ENCODE measurements around the gene NFILZ.
"Not testable (repeated sequence)": the region's sequence is repeated elsewhere in the genome, so short reads cannot be mapped to it uniquely, and the experiment has no call there.

NFILZ gene

GRCh38 chr19:8611877-8612806, 18.3 kb upstream of the NFILZ start:
- DNase-seq, result no peak

DNA sequence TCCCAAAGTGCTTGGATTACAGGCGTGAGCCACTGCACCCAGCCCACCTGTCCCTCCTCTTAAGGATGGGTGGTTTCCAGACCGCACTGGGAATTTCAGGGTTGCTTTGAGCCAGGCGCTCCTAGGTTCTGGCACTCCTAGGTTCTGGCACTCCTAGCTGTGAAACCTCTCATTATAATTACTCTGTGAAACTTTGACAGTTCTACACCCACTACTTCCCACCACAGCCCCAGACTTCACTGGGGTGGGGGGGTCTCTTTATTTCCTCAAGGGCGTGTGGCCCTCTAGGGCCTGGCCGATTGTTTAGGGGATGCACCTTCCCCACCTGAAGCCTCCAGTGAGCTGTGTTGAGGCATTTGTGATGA, 17.6 kb upstream of the NFILZ start:
- DNase-seq, result no peak

DNA sequence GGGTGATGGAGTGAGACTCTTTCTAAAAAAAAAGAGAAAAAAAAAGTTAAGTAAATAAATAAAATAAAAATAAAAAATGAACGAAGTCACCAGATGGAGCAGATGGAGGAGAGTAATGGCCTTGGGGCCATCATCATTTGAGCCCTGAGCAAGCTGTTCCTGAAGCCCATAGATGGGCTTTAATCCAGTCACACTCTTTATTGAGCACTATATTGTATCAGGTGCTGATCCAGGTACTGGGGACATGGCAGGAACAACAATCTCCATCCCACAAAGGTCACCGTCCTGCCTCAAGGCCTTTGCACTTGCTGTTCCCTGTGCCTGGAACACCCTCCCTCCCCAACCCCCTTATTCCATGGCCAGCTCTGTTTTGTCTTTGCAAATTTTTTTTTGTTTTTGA, 16.0 kb upstream of the NFILZ start:
- DNase-seq, result no peak

GRCh38 chr19:8615024-8615423, 15.4 kb upstream of the NFILZ start:
- no peak for DNase-seq

DNA sequence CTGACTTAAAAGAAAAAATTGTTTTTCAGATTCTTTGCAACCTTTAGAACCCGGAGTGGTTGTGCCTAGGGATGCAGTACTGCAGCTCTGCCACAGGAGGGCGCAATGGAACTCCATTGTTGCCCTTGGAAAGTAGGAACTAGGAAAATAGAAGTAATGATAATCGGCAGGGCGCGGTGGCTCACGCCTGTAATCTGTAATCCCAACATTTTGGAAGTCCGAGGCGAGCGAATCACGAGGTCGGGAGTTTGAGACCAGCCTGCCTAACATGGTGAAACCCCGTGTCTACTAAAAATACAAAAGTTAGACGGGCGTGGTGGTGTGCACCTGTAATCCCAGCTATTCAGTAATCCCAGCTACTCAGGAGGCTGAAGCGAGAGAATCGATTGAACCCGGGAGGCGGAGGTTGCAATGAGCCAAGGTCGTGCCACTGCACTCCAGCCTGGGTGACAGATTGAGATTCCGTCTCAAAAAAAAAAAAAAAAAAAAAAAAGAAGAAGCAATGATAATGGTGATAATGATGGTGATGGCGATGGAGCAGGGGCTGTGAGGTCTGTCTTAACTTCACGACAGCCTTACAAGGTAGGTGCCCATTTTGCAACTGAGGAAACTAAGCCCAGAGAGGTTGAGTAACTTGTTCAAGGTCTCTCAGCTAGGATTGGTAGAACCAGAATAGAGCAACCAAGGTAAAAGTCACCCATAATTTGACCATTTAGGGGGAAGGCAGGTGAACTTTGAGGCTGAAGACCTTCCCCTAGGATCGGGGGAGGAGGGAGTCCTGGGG, 14.4 kb upstream of the NFILZ start:
- DNase-seq, result peak; percentile 18 to 35

- no peak for DNase-seq
Measured at GRCh38 chr19:8616861-8617260, 13.6 kb upstream of the NFILZ start.

GRCh38 chr19:8617325-8617724, 13.1 kb upstream of the NFILZ start:
- not testable (repeated sequence) for DNase-seq

- no peak for DNase-seq
Measured at GRCh38 chr19:8617984-8618383, 12.4 kb upstream of the NFILZ start.

DNA sequence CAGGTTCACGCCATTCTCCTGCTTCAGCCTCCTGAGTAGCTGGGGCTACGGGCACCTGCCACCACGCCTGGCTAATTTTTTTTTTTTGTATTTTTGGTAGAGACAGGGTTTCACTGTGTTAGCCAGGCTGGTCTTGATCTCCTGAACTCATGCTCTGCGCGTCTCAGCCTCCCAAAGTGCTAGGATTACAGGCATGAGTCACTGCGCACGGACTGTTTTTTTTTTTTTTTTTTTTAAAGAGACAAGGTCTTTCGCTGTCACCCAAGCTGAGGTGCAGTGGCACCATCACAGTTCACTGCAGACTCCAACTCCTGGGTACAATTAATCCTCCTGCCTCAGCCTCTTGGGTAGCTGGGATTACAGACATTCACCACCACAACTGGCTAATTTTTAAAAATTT, 11.7 kb upstream of the NFILZ start:
- DNase-seq, result no peak

DNA sequence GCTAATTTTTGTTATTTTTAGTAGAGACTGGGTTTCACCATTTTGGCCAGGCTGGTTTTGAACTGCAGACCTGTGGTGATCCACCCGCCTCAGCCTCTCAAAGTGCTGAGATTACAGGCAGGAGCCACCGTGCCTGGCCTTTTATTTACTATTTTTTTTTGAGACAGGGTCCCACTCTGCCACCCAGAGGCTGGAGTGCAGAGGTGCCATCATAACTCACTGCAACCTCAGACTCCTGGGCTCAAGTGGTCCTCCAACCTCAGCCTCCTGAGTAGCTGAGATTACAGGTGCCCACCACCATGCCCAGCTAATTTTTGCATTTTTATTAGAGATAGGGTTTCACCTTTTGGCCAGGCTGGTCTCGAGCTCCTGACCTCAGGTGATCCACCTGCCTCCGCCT, 7.5 kb upstream of the NFILZ start:
- not testable (repeated sequence) for DNase-seq

DNA sequence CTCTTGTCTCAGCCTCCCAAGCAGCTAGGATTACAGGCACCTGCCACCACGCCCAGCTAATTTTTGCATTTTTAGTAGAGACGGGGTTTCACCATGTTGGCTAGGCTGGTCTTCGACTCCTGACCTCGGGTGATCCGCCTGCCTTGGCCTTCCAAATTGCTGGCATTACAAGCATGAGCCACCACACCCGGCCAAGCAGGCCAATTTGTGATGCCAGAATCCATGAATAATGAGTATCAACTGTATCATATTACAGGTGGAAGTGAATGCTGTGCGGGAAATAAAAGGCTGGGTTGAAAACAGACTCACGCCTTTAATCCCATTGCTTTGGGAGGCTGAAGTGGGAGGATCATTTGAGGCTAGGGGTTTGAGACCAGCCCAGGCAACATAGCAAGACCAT, 3.6 kb upstream of the NFILZ start:
- no peak for DNase-seq

DNA sequence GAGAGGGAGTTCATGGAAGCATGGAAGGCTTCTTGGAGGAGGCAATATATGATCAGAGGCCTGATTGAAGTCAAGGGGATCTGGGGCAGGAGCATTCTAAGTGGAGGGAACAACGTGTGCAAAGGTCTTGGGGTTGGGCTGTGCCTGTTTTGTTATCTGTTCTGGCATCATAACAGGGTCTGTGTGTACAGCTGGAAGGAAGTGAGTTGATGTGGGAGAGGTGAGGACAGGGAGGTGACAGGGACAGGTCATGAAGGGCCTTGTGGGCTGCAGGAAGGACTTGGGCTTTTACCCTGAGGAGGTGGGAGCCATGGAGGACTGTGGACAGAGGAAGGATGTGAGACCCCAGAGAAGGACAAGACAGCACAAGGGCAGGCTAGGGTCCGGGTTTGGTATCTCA, 1.2 kb upstream of the NFILZ start:
- no peak for DNase-seq

GRCh38 chr19:8630796-8631424, 477 bp downstream of the NFILZ start:
- no peak for DNase-seq

- no peak for DNase-seq
Measured at GRCh38 chr19:8631425-8631819, 989 bp downstream of the NFILZ start.

- DNase-seq, result no peak
Measured at GRCh38 chr19:8635422-8635821, 5.0 kb downstream of the NFILZ start.

- not testable (repeated sequence) for DNase-seq
Measured at GRCh38 chr19:8637070-8637469, 6.6 kb downstream of the NFILZ start.

DNA sequence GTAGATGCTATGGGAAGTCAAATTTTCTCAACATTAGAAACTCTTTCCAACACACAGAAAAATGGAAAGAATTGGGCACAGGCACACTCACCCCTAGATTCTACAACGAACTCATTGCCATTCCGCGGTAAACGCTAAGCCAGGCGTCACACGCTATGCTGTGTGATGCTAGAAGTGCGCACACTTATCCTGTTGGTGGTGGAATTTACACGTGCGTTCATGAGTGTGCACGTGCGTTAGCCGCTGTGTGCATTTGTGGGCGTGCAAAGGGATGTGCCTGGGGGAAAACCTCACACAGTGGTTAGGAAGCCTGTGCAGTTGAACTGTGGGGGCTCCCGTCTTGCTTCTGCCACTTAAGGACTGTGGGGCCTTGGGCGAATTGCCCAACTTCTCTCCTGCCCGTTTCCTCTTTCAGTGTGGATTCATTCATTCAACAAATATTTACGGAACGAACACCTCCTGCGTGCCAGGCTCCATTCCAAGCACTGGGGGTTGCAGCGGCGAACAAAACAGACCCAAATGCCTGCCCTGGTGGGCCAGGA, 7.7 kb downstream of the NFILZ start:
- peak in 1 of 2 donors; percentile 75 for DNase-seq

GRCh38 chr19:8639821-8640401, 9.5 kb downstream of the NFILZ start:
- DNase-seq, result no peak

- DNase-seq, result peak in 1 of 2 donors; percentile 18
Measured at GRCh38 chr19:8640402-8641004, 10.1 kb downstream of the NFILZ start.

GRCh38 chr19:8641221-8641907, 10.9 kb downstream of the NFILZ start:
- DNase-seq, result no peak

- peak in 1 of 2 donors; percentile 56 for DNase-seq
Measured at GRCh38 chr19:8641908-8642547, 11.6 kb downstream of the NFILZ start.
